Osteoblast (primary cell): ENCODE data around the gene OR51D1. TPM values are rescaled to one million over a fixed set of nuclear protein-coding genes. Genes with fewer than 3 reads are reported as not detected.

Source experiments
- DNase-seq: peaks from one replicate; pipeline ENCODE4 v3.0.0; 2011; ENCODE audit warnings: low spot score, mixed read lengths; ENCODE audit not compliant: insufficient read length; ENCODE audit errors: missing footprints
- H2AFZ ChIP-seq: 2 replicates; pipeline ENCODE4 v1.6.0; 2011; ENCODE audit warnings: mild to moderate bottlenecking, low read length
- H3K27ac ChIP-seq: 2 replicates; pipeline ENCODE4 v1.5.1; 2011; ENCODE audit warnings: mild to moderate bottlenecking, low read depth, low read length, moderate library complexity
- H3K27me3 ChIP-seq: 2 replicates; pipeline ENCODE4 v1.6.0; 2012; ENCODE audit warnings: mild to moderate bottlenecking, control low read depth, inconsistent platforms, low read length, moderate library complexity; ENCODE audit not compliant: insufficient read depth
- H3K36me3 ChIP-seq: 2 replicates; pipeline ENCODE4 v1.5.1; 2011; ENCODE audit warnings: mild to moderate bottlenecking, low read length, control low read depth, moderate library complexity; ENCODE audit not compliant: insufficient read depth
- H3K4me1 ChIP-seq: 2 replicates; pipeline ENCODE4 v1.5.1; 2011; ENCODE audit warnings: mild to moderate bottlenecking, low read length, control low read depth, moderate library complexity; ENCODE audit not compliant: insufficient read depth
- H3K4me2 ChIP-seq: 2 replicates; pipeline ENCODE4 v1.6.0; 2011; ENCODE audit warnings: mild to moderate bottlenecking, low read length; ENCODE audit not compliant: insufficient read depth
- H3K4me3 ChIP-seq: fragments of 200-600 bp; sonication (generic); 3 replicates; pipeline ENCODE4 v1.5.1; 2012; ENCODE audit warnings: mild to moderate bottlenecking, low read length, inconsistent platforms; ENCODE audit not compliant: insufficient read depth
- H3K79me2 ChIP-seq: 2 replicates; pipeline ENCODE4 v1.6.0; 2012; ENCODE audit warnings: mild to moderate bottlenecking, low read length, control low read depth, inconsistent platforms; ENCODE audit not compliant: insufficient read depth
- H3K9me3 ChIP-seq: 2 replicates; pipeline ENCODE4 v1.5.1; 2011; ENCODE audit warnings: low read depth, low read length, control low read depth
- H4K20me1 ChIP-seq: 2 replicates; pipeline ENCODE4 v1.6.0; 2012; ENCODE audit warnings: mild to moderate bottlenecking, low read length, control low read depth; ENCODE audit not compliant: insufficient read depth
- total RNA-seq: library from RNA; depleted of rRNA; stranded (reverse); fragments of >200 nt; gene quantifications from 2 replicates; pipeline ENCODE4 v1.2.3, GENCODE V29; 2012
- TF ChIP-seq, protein P1 (sequence below): IDR thresholded peaks from 2 replicates; pipeline ENCODE4 v1.5.1; 2011; ENCODE audit warnings: mild to moderate bottlenecking, low read depth, low read length, moderate library complexity; ENCODE audit errors: extremely low read depth

The OR51D1 gene
- total RNA-seq, 1 donor, result not detected

DNA sequence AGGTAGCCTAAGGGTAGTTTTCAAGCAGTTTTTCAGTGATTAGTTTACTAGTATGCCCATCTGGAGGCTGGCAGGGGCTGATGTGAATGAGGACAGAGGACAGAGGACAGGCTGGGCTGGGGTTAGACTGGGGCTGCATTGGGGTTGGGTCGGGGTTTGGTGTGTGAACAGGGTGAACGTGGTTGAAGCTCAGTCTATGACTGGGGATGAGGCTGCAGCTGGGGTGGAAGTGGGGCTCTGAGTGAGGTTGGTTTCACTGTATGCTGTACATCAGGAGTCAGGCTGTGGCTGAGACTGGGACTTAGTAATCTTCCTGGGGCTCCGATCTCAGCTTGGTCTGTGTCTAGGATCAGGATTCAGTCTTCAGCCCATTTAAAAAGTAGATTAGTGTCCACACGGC is 7.0 kb downstream of the OR51D1 start:
- H3K4me2 ChIP-seq, result no peak overlapping the region
- TF ChIP-seq, protein P1, sequence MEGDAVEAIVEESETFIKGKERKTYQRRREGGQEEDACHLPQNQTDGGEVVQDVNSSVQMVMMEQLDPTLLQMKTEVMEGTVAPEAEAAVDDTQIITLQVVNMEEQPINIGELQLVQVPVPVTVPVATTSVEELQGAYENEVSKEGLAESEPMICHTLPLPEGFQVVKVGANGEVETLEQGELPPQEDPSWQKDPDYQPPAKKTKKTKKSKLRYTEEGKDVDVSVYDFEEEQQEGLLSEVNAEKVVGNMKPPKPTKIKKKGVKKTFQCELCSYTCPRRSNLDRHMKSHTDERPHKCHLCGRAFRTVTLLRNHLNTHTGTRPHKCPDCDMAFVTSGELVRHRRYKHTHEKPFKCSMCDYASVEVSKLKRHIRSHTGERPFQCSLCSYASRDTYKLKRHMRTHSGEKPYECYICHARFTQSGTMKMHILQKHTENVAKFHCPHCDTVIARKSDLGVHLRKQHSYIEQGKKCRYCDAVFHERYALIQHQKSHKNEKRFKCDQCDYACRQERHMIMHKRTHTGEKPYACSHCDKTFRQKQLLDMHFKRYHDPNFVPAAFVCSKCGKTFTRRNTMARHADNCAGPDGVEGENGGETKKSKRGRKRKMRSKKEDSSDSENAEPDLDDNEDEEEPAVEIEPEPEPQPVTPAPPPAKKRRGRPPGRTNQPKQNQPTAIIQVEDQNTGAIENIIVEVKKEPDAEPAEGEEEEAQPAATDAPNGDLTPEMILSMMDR, result no peak
- DNase-seq, result no peak
- no peak overlapping the region for H3K27ac ChIP-seq
- H3K4me1 ChIP-seq, result no peaks in the 10 kb centered on the region
- no peak overlapping the region for H2AFZ ChIP-seq
- H3K9me3 ChIP-seq, result no peaks in the 10 kb centered on the region
- H4K20me1 ChIP-seq, result no peaks in the 10 kb centered on the region
- no peaks in the 10 kb centered on the region for H3K27me3 ChIP-seq
- H3K79me2 ChIP-seq, result no peaks in the 10 kb centered on the region
- no peak overlapping the region for H3K4me3 ChIP-seq
- no peaks in the 10 kb centered on the region for H3K36me3 ChIP-seq

DNA sequence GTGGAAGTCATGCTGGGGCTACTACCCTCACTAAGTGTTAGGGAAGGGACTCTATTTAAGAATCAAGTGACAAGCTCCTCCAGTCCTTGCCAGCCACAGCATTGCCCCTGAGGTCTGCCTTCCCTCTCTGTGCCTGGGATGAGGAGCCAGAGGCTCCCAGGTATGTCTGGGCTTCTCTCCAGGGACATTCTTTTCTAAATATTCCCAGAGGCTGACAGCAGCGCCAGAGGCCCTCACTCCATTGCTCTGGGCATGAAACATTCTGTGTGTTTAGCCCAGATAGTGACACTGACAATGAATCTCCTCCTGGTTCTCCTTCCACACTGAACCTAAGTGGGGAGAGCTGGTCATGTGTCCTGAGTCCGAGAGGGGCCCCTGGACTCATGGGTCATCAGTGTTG is 8.7 kb downstream of the OR51D1 start:
- TF ChIP-seq, protein P1, result no peak
- H3K27ac ChIP-seq, result no peak overlapping the region

DNA sequence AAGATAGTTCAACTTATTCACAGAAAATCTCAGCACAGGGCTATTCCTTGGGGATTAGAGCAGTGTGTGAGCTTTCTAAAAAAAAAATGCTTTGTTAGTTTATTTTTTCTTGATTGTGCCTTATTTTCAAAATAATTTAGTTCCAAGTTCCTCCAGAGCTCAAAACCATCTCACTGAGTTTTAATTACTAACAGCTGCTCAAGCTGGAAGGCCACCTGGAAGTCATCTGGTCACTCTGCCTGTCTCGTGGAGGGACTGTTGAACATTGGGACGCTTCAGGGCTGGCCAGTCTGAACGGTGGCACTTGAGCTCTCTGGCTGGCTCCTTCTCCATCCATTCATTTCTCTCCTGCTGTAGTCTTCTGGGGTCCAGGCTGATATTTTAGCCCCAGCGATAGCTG is 10.5 kb downstream of the OR51D1 start:
- no peaks in the 10 kb centered on the region for H3K9me3 ChIP-seq
- TF ChIP-seq, protein P1, result no peak
- no peak for DNase-seq
- no peaks in the 10 kb centered on the region for H3K36me3 ChIP-seq
- no peaks in the 10 kb centered on the region for H3K27me3 ChIP-seq
- no peak overlapping the region for H3K27ac ChIP-seq
- H2AFZ ChIP-seq, result no peak overlapping the region
- no peak overlapping the region for H3K4me3 ChIP-seq
- H3K4me1 ChIP-seq, result no peaks in the 10 kb centered on the region
- no peak overlapping the region for H3K4me2 ChIP-seq
- no peaks in the 10 kb centered on the region for H4K20me1 ChIP-seq
- no peaks in the 10 kb centered on the region for H3K79me2 ChIP-seq

More for the DNA sequence above, 8.7 kb downstream of the OR51D1 start:
- H3K36me3 ChIP-seq, result no peaks in the 10 kb centered on the region
- no peak overlapping the region for H2AFZ ChIP-seq
- H3K79me2 ChIP-seq, result no peaks in the 10 kb centered on the region
- DNase-seq, result no peak
- H3K27me3 ChIP-seq, result no peaks in the 10 kb centered on the region
- no peak overlapping the region for H3K4me3 ChIP-seq
- no peak overlapping the region for H3K4me2 ChIP-seq
- H3K9me3 ChIP-seq, result no peaks in the 10 kb centered on the region
- no peaks in the 10 kb centered on the region for H3K4me1 ChIP-seq
- no peaks in the 10 kb centered on the region for H4K20me1 ChIP-seq

DNA sequence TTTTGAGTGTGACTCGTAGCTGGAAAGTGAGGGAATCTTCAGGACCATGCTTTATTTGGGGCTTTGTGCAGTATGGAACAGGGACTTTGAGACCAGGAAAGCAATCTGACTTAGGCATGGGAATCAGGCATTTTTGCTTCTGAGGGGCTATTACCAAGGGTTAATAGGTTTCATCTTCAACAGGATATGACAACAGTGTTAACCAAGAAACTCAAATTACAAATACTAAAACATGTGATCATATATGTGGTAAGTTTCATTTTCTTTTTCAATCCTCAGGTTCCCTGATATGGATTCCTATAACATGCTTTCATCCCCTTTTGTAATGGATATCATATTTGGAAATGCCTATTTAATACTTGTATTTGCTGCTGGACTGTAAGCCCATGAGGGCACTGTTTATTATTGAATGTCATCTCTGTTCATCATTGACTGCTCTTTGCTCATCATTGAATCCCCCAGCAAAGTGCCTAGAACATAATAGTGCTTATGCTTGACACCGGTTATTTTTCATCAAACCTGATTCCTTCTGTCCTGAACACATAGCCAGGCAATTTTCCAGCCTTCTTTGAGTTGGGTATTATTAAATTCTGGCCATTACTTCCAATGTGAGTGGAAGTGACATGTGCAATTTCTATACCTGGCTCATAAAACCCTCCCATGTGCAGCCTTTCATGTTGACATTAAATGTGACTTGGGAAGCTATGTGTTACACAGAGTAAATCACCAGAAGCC is 17.5 kb downstream of the OR51D1 start:
- Histone ChIP-seq H3K4me2 (no peak overlapping the region), H3K79me2 (no peaks in the 10 kb centered on the region), H2AFZ (no peak overlapping the region), H3K4me3 (no peak overlapping the region), H4K20me1 (no peaks in the 10 kb centered on the region), H3K4me1 (no peaks in the 10 kb centered on the region), H3K27ac (no peak overlapping the region), H3K9me3 (no peaks in the 10 kb centered on the region), H3K27me3 (no peaks in the 10 kb centered on the region), H3K36me3 (no peaks in the 10 kb centered on the region)
- DNase-seq, result no peak
- TF ChIP-seq, protein P1, result no peak
